Stimulated activated CD4-positive, alpha-beta T cell treated with anti-CD3 and anti-CD28 coated beads, Interleukin-2, amount 100 ng/mL, for 48 hours (primary cell): Measurements from ENCODE around the gene RALGPS1.

Experiments
- DNase-seq, 2 donors: peaks; one replicate each; pipeline ENCODE4 v3.0.0-alpha.2; 2020

The RALGPS1 gene, protein sequence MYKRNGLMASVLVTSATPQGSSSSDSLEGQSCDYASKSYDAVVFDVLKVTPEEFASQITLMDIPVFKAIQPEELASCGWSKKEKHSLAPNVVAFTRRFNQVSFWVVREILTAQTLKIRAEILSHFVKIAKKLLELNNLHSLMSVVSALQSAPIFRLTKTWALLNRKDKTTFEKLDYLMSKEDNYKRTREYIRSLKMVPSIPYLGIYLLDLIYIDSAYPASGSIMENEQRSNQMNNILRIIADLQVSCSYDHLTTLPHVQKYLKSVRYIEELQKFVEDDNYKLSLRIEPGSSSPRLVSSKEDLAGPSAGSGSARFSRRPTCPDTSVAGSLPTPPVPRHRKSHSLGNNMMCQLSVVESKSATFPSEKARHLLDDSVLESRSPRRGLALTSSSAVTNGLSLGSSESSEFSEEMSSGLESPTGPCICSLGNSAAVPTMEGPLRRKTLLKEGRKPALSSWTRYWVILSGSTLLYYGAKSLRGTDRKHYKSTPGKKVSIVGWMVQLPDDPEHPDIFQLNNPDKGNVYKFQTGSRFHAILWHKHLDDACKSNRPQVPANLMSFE

DNA sequence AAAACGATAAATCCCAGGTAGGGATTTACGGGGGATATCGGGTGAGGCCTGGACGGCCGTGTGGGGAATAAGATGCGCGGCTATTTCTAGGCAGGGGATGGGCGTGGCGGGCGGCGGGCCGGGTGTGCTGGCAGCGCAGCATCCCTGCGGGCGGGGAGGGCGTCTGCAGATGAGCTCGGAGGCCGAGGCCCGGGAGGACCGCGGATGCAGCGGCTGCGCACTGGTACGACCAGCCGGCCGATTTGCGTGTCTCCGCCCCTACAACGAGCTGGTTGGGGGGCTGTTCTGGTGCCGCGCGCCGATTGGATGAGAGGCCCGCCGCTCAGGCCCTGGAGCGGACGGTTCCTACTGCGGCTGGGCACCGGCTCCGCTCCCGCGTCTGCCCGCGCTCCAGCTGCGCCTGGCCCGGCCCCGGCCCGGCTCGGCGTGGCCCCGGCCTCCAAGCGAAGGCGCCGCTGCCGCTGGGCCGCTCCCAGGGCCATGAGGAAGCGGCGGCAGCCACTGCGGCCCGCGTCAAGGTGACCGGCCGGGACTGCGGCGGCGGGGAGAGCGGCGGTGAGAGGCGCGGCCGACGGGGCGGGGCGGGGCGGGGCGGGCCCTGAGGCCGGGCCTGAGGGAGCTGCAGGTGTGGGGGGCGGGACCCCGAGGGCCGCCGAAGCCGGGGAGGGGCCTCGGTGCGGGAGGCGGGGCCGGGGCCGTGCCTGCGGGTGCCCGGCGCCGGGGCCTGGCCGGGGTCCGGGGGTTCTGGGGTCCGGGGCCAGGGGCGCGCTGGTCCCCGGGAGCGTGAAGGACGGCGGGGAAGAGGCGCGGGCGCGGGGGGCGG, at the start of gene RALGPS1:
Gene RALGPS1, plus strand, starts transcription at position 325 of the 823 bp plus-strand sequence. CDS start 47,508 bp downstream, outside the sequence.
- peak; percentile 81 to 86 for DNase-seq

DNA sequence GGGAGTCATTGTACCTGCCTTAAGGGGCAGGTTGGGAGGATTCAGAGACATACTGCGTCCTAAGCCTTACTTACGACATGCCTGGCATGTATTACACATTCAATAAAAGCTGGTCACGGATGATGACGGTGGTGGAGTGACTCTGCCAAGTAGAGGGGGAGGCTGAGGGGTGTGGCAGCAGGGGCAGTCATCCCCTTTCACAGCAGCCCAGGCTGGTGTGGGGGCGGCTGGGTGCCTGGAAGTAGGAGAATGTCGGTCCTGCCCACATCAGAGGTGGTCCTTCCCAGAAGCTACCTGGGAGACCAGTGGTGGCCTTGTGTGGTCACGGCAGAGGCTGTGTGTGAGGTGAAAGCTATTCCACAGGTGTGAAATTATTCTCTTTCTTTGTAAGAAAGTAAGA, 45.2 kb upstream of the RALGPS1 start:
- no peak for DNase-seq

GRCh38 chr9:126872516-126872915, 42.1 kb upstream of the RALGPS1 start:
- DNase-seq, result no peak

GRCh38 chr9:126874546-126875314, 39.9 kb upstream of the RALGPS1 start:
- no peak for DNase-seq

- DNase-seq, result no peak
These were observed 38.6 kb upstream of the RALGPS1 start for GRCh38 chr9:126875756-126876510.

DNA sequence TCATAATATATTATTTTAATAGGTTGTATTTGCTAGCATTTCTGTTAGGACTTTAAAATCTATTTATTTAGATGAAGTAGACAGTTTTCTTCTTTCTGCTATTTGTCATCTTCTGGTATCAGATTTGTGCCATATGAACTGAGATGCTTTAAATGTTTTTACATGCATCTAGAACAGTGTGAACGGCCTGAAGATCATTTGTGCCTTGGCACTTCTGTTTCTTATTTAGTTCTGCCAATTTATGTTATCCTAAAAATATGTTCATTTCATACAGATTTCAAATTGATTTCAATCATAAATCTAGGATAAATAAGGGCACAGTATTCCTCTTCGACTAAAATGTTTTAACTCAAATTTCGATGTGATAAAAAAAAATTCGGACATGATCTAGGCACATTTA, 38.1 kb upstream of the RALGPS1 start:
- no peak for DNase-seq

- DNase-seq, result no peak
These were observed 37.2 kb upstream of the RALGPS1 start for GRCh38 chr9:126877418-126877817.

DNA sequence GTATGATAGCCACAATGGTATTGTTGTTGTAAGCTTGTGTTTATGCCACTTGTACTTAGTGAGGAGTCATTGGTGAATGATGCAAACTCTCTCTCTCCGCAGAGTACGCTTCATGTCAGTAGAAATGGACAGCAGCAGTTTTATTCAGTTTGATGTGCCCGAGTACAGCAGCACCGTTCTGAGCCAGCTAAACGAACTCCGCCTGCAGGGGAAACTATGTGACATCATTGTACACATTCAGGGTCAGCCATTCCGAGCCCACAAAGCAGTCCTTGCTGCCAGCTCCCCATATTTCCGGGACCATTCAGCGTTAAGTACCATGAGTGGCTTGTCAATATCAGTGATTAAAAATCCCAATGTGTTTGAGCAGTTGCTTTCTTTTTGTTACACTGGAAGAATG, 35.3 kb upstream of the RALGPS1 start:
- DNase-seq, result no peak

DNA sequence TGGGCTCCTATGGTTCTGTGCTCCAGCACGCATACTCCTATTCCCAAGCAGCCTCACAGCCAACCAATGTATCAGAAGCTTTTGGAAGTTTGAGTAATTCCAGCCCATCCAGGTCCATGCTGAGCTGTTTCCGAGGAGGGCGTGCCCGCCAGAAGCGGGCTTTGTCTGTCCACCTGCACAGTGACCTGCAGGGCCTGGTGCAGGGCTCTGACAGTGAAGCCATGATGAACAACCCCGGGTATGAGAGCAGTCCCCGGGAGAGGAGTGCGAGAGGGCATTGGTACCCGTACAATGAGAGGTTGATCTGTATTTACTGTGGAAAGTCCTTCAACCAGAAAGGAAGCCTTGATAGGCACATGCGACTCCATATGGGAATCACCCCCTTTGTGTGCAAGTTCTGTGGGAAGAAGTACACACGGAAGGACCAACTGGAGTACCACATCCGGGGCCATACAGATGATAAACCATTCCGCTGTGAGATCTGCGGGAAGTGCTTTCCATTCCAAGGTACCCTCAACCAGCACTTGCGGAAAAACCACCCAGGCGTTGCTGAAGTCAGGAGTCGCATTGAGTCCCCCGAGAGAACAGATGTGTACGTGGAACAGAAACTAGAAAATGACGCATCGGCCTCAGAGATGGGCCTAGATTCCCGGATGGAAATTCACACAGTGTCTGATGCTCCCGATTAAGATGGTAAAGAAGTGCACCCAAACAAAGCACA, 34.2 kb upstream of the RALGPS1 start:
- no peak for DNase-seq

GRCh38 chr9:126880947-126881332, 33.6 kb upstream of the RALGPS1 start:
- DNase-seq, result no peak

- DNase-seq, result no peak
These were observed 31.8 kb upstream of the RALGPS1 start for GRCh38 chr9:126882746-126883145.

- no peak for DNase-seq
These were observed 30.9 kb upstream of the RALGPS1 start for GRCh38 chr9:126883636-126884035.

- DNase-seq, result no peak
These were observed 29.4 kb upstream of the RALGPS1 start for GRCh38 chr9:126885131-126885641.

DNA sequence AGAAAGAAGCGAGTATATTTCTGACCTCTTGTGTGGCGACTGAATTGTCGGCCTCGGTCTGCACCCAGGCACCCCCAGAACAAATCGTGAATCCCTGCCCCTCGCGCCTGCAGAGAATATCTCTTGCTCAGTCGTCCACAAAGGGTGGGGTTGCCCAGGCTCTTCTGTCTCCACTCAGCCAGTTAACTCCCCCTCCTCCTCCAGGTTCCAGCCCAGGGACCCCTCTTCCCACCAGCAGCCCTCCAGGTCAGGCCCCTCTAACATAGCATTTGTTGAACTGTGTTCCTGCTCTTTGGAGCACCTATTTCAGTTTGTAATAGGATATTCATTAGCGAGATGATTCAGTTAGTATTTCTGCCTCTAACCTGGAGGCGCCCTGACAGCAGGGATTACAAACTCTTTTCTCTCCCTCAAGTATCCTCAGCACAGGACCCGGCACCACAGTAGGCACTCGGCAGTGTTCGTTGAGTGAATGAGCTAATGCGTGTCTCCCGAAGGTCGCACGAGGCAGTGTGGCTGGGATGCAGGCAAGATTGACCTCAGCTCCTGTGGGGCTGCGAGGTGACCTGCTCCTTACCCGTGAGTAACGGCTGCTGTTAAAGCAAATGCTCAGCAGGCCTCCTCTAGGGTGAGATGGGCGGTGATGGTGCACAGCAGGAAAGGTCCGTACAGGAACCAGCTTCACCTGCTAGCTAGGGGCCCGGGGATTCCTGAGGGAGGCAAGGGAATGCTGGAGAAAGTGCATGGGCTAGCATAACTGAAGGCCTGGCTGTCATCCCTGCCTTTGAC, 28.4 kb upstream of the RALGPS1 start:
- DNase-seq, result no peak

DNA sequence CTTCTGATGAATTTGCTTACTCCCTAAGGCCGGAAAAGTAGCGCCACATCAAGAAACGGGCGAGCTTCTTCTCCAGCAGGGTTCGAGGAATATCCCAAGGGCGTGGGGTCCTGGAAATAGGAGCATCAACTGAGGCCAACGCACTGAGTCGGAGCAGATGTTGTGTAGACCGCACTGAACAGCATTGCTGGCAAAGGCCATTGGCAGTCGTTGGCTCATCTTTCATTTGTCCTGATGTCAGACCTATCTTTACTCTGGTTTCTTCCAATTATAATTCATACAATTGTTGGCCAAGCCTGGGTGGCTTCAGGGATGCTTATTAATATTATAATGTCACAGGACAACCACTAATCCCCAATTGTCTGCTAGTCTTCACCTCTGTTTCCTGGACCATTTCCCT, 27.7 kb upstream of the RALGPS1 start:
- DNase-seq, result no peak

GRCh38 chr9:126891676-126892075, 22.9 kb upstream of the RALGPS1 start:
- no peak for DNase-seq

DNA sequence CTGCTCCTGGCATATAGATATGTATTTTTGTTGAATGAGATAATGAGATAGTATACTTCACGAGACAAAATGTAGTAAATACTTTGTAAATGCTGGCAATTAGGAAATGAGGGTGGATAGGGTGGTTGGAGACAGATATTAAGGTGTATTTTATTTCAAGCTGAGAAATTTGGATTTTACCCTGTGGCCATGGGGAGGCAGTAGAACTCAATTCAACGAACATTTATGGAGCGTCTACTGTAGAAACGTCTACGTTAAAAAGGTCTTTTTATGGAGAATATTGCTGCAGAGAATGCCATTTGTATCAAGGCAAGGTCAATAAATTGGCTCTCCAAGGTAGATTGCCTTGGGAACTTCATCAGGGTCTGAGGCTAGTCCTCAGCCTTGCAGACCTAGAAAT, 21.5 kb upstream of the RALGPS1 start:
- DNase-seq, result no peak

DNA sequence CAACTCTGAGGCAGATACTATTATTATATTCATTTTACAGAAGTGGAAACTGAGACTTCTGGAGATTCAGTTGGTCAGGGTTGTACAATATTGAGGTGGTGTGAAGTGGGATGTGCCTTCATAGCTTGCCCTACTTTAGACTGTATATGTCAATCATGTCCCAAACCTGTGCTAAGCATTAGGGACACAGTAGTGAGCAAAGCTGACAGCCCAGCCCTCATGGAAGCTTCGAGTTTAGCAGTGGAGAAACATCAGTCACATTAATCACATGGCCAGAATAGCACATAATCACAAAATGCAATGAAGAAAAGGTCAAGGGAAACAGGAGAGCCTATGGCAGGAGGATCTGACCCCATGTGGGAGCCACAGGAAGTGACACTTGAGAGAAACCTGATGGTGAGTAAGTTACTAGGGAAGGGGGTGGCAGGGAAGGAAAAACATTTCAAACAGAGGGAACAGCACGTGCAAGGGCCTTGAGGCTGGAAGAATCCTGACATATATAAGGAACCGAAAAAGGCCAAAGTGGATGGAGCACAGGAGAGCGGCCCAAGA, 20.5 kb upstream of the RALGPS1 start:
- DNase-seq, result no peak

GRCh38 chr9:126902210-126902609, 12.4 kb upstream of the RALGPS1 start:
- DNase-seq, result no peak

DNA sequence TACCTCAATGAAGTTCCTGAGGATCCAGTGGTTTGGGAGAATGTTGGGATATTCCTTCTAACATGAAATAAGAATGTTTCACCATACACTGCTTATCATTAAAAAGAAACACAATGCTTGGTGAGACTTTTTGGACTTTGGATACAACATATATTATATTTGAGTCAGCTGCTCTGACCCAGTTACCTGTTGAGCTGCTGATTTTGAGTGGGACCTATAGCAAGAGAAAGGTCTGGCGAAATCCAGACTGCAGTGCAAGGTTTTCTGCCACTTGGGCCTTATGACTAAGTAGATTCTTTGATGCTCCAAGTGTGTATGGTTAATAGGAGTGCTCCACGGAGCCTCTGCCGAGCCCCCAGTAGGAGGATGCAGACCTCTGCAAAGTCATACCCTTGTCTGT, 10.0 kb upstream of the RALGPS1 start:
- DNase-seq, result no peak
